OCI-LY1 (cell line): ENCODE data around the gene CHMP6.

Experiments used
- H2AFZ ChIP-seq: fragments of 200-600 bp; sonication (generic), shearing (Covaris generic); 2 replicates; pipeline ENCODE4 v1.6.0; 2014; ENCODE audit warnings: antibody characterized with exemption, mild to moderate bottlenecking, low read length
- H3F3A ChIP-seq: fragments of 200-600 bp; sonication (generic), shearing (Covaris generic); 2 replicates; pipeline ENCODE4 v1.6.0; 2014; ENCODE audit warnings: mild to moderate bottlenecking, antibody characterized with exemption, low read length, moderate library complexity; ENCODE audit not compliant: insufficient read depth
- H3K27ac ChIP-seq: fragments of 200-600 bp; sonication (generic); 2 replicates; pipeline ENCODE4 v1.5.1; 2014; ENCODE audit warnings: low read length, mixed run types, mild to moderate bottlenecking, low read depth; ENCODE audit not compliant: poor library complexity, severe bottlenecking
- H3K27me3 ChIP-seq: fragments of 200-600 bp; sonication (generic); 2 replicates; pipeline ENCODE4 v1.6.0; 2014; ENCODE audit warnings: antibody characterized with exemption, mild to moderate bottlenecking, low read length, moderate library complexity; ENCODE audit not compliant: insufficient read depth
- H3K36me3 ChIP-seq: fragments of 200-600 bp; sonication (generic); 2 replicates; pipeline ENCODE4 v1.6.1; 2014; ENCODE audit warnings: mild to moderate bottlenecking, antibody characterized with exemption, low read length, moderate library complexity, mixed read lengths; ENCODE audit not compliant: insufficient read depth
- H3K4me1 ChIP-seq: fragments of 200-600 bp; sonication (generic); 2 replicates; pipeline ENCODE4 v1.5.1; 2014; ENCODE audit warnings: mild to moderate bottlenecking, low read length, moderate library complexity; ENCODE audit not compliant: insufficient read depth, severe bottlenecking
- H3K4me2 ChIP-seq: fragments of 200-600 bp; sonication (generic), shearing (Covaris generic); 2 replicates; pipeline ENCODE4 v1.6.1; 2014; ENCODE audit warnings: low read length
- H3K4me3 ChIP-seq: fragments of 200-600 bp; sonication (generic); 2 replicates; pipeline ENCODE4 v1.5.1; 2014; ENCODE audit warnings: low read length, low read depth, mild to moderate bottlenecking, mixed read lengths; ENCODE audit not compliant: poor library complexity, severe bottlenecking
- H3K79me2 ChIP-seq: fragments of 200-600 bp; shearing (Covaris generic); 2 replicates; pipeline ENCODE4 v1.6.1; 2016; ENCODE audit warnings: mixed run types, low read length, mixed read lengths; ENCODE audit not compliant: insufficient read depth
- H3K9ac ChIP-seq: fragments of 200-600 bp; sonication (generic), shearing (Covaris generic); 2 replicates; pipeline ENCODE4 v1.6.1; 2014; ENCODE audit warnings: mild to moderate bottlenecking, low read length, mixed read lengths
- H3K9me2 ChIP-seq: fragments of 200-600 bp; sonication (generic), shearing (Covaris generic); 2 replicates; pipeline ENCODE4 v1.6.1; 2014; ENCODE audit warnings: low read depth, mild to moderate bottlenecking, low read length, mixed read lengths
- H3K9me3 ChIP-seq: fragments of 200-600 bp; shearing (Covaris generic); 2 replicates; pipeline ENCODE4 v1.6.1; 2014; ENCODE audit warnings: low read length, mixed read lengths
- H4K20me1 ChIP-seq: fragments of 200-600 bp; sonication (generic), shearing (Covaris generic); 2 replicates; pipeline ENCODE4 v1.6.0; 2016; ENCODE audit warnings: mild to moderate bottlenecking, low read length; ENCODE audit not compliant: insufficient read depth
- CTCF ChIP-seq: fragments of 200-600 bp; sonication (generic), shearing (Covaris generic); IDR thresholded peaks from 2 replicates; pipeline ENCODE4 v1.5.1; 2017; ENCODE audit warnings: mild to moderate bottlenecking, antibody characterized with exemption, low read length, moderate library complexity, mixed read lengths
- EZH2 ChIP-seq: fragments of 200-600 bp; sonication (generic), shearing (Covaris generic); IDR thresholded peaks from 2 replicates; pipeline ENCODE4 v1.8.0; 2017; ENCODE audit warnings: borderline replicate concordance, mixed run types, mild to moderate bottlenecking, antibody characterized with exemption, low read length, moderate library complexity, mixed read lengths

The CHMP6 gene

GRCh38 chr17:80992948-80993624, 1.4 kb downstream of the CHMP6 start:
- Histone ChIP-seq H3K4me3 (peak overlapping the region; percentile 87), H2AFZ (no peak overlapping the region), H3K27ac (no peak overlapping the region), H3K9me2 (no peaks in the 10 kb centered on the region), H4K20me1 (no peaks in the 10 kb centered on the region), H3K79me2 (no peaks in the 10 kb centered on the region), H3K27me3 (peaks cover 13% of the 10 kb centered on the region), H3K36me3 (no peaks in the 10 kb centered on the region; the same call in 1 of the 2 replicates), H3K4me2 (peak overlapping the region; percentile 88), H3K4me1 (peaks cover 25% of the 10 kb centered on the region), H3K9ac (peak overlapping the region; percentile 80; the same call in 1 of the 2 replicates), H3F3A (no peaks in the 10 kb centered on the region), H3K9me3 (no peaks in the 10 kb centered on the region)
- TF ChIP-seq EZH2 (no peak), CTCF (no peak)

GRCh38 chr17:80995131-80995530, 3.5 kb downstream of the CHMP6 start:
- peaks cover 4% of the 10 kb centered on the region; the same call in 1 of the 2 replicates for H3K27me3 ChIP-seq
- H3K9me2 ChIP-seq, result no peaks in the 10 kb centered on the region
- H4K20me1 ChIP-seq, result no peaks in the 10 kb centered on the region
- no peak overlapping the region for H3K4me2 ChIP-seq
- H3F3A ChIP-seq, result no peaks in the 10 kb centered on the region
- no peak overlapping the region for H2AFZ ChIP-seq
- TF ChIP-seq CTCF, result no peak
- no peak for TF ChIP-seq EZH2
- H3K4me1 ChIP-seq, result peaks cover 17% of the 10 kb centered on the region
- H3K9ac ChIP-seq, result no peak overlapping the region
- H3K9me3 ChIP-seq, result no peaks in the 10 kb centered on the region
- H3K4me3 ChIP-seq, result no peak overlapping the region
- H3K79me2 ChIP-seq, result no peaks in the 10 kb centered on the region
- no peak overlapping the region for H3K27ac ChIP-seq
- H3K36me3 ChIP-seq, result no peaks in the 10 kb centered on the region; the same call in 1 of the 2 replicates

- Histone ChIP-seq H3K4me2 (no peak overlapping the region), H3K27ac (no peak overlapping the region), H3K9ac (no peak overlapping the region), H3F3A (no peaks in the 10 kb centered on the region), H3K4me3 (no peak overlapping the region), H3K9me3 (no peaks in the 10 kb centered on the region), H3K4me1 (peaks cover 11% of the 10 kb centered on the region), H3K36me3 (no peaks in the 10 kb centered on the region; the same call in 1 of the 2 replicates), H4K20me1 (no peaks in the 10 kb centered on the region), H3K9me2 (no peaks in the 10 kb centered on the region), H3K79me2 (no peaks in the 10 kb centered on the region), H3K27me3 (no peaks in the 10 kb centered on the region; the same call in 1 of the 2 replicates), H2AFZ (no peak overlapping the region)
- no peak for TF ChIP-seq CTCF
- no peak for TF ChIP-seq EZH2
Measured at GRCh38 chr17:80996422-80997305, 5.0 kb downstream of the CHMP6 start.
